Trophoblast cell (in vitro differentiated cells and primary cell): ENCODE data around the gene HYCC1. TPM values are rescaled to one million over a fixed set of nuclear protein-coding genes. Genes with fewer than 3 reads are reported as not detected.
A peak's percentile ranks its signal among the peaks of the same experiment; 100 is the strongest.

Experiments used
- DNase-seq, 2 donors: peaks; one replicate each; pipeline ENCODE4 v3.0.0-alpha.2; 2016
- H2AFZ ChIP-seq: 2 replicates; pipeline ENCODE4 v1.6.1; 2013; ENCODE audit warnings: low read length, moderate library complexity, mild to moderate bottlenecking; ENCODE audit not compliant: insufficient read depth, poor library complexity
- H2AK5ac ChIP-seq: 2 replicates; pipeline ENCODE4 v1.6.1; 2013; ENCODE audit warnings: mild to moderate bottlenecking, low read length
- H2BK120ac ChIP-seq: 2 replicates; pipeline ENCODE4 v1.6.1; 2013; ENCODE audit warnings: low read length, mild to moderate bottlenecking, moderate library complexity; ENCODE audit not compliant: insufficient read depth, poor library complexity
- H2BK12ac ChIP-seq: 2 replicates; pipeline ENCODE4 v1.6.1; 2013; ENCODE audit warnings: mild to moderate bottlenecking, low read length, moderate library complexity
- H2BK5ac ChIP-seq: 2 replicates; pipeline ENCODE4 v1.6.1; 2013; ENCODE audit warnings: low read length, low read depth, moderate library complexity, mild to moderate bottlenecking; ENCODE audit not compliant: poor library complexity
- H3K14ac ChIP-seq: 2 replicates; pipeline ENCODE4 v1.6.1; 2013; ENCODE audit warnings: mild to moderate bottlenecking, low read length
- H3K18ac ChIP-seq: 2 replicates; pipeline ENCODE4 v1.6.1; 2013; ENCODE audit warnings: mild to moderate bottlenecking, low read length
- H3K23ac ChIP-seq: 2 replicates; pipeline ENCODE4 v1.6.1; 2013; ENCODE audit warnings: low read length
- H3K27ac ChIP-seq: 2 replicates; pipeline ENCODE4 v1.5.1; 2013; ENCODE audit warnings: low read depth, mild to moderate bottlenecking, inconsistent platforms, low read length, moderate library complexity
- H3K27me3 ChIP-seq: 2 replicates; pipeline ENCODE4 v1.6.1; 2013; ENCODE audit warnings: inconsistent platforms, mild to moderate bottlenecking, low read length, moderate library complexity; ENCODE audit not compliant: insufficient read depth
- H3K36me3 ChIP-seq, 2 experiments: 1 replicate in 1 of 2; 2 replicates in 1 of 2; pipeline ENCODE4 v1.6.1; 2013; ENCODE audit warnings: low read length in 2 of 2, mild to moderate bottlenecking in 2 of 2, moderate library complexity in 1 of 2; ENCODE audit not compliant: insufficient read depth in 2 of 2, control insufficient read depth in 1 of 2
- H3K4ac ChIP-seq: 2 replicates; pipeline ENCODE4 v1.6.1; 2013; ENCODE audit warnings: low read depth, mild to moderate bottlenecking, low read length, moderate library complexity
- H3K4me1 ChIP-seq, 2 experiments: 1 replicate in 1 of 2; 2 replicates in 1 of 2; pipeline ENCODE4 v1.6.1; 2013; ENCODE audit warnings: low read length in 2 of 2, mild to moderate bottlenecking in 2 of 2, moderate library complexity in 1 of 2; ENCODE audit not compliant: insufficient read depth in 2 of 2, control insufficient read depth in 1 of 2
- H3K4me2 ChIP-seq: 2 replicates; pipeline ENCODE4 v1.6.1; 2013; ENCODE audit warnings: inconsistent platforms, mild to moderate bottlenecking, low read length, moderate library complexity
- H3K4me3 ChIP-seq: 2 replicates; pipeline ENCODE4 v1.5.1; 2013; ENCODE audit warnings: mild to moderate bottlenecking, low read depth, low read length, inconsistent platforms
- H3K79me1 ChIP-seq: one replicate; pipeline ENCODE4 v1.6.1; 2013; ENCODE audit warnings: low read length
- H3K79me2 ChIP-seq: 2 replicates; pipeline ENCODE4 v1.6.1; 2013; ENCODE audit warnings: low read length, mild to moderate bottlenecking; ENCODE audit not compliant: control insufficient read depth, insufficient read depth, poor library complexity
- H3K9ac ChIP-seq: 2 replicates; pipeline ENCODE4 v1.6.1; 2013; ENCODE audit warnings: mild to moderate bottlenecking, low read length
- H3K9me3 ChIP-seq: 2 replicates; pipeline ENCODE4 v1.6.1; 2013; ENCODE audit warnings: low read depth, mild to moderate bottlenecking, control low read depth, inconsistent platforms, low read length; ENCODE audit not compliant: insufficient read depth
- H4K12ac ChIP-seq: 2 replicates; pipeline ENCODE4 v1.6.1; 2013; ENCODE audit warnings: low read depth, mild to moderate bottlenecking, low read length, moderate library complexity
- H4K8ac ChIP-seq: 2 replicates; pipeline ENCODE4 v1.6.1; 2013; ENCODE audit warnings: low read depth, mild to moderate bottlenecking, low read length, moderate library complexity
- H4K91ac ChIP-seq: one replicate; pipeline ENCODE4 v1.6.1; 2013; ENCODE audit warnings: low read depth, mild to moderate bottlenecking, low read length, moderate library complexity
- WGBS: extraction: QIAGEN DNeasy Blood & Tissue Kit; methylation state at CpG from one replicate; pipeline ENCODE4 v1.1.7; 2013; ENCODE audit warnings: missing lambda C conversion rate; ENCODE audit not compliant: insufficient read length, insufficient coverage; ENCODE audit errors: extremely low coverage; 5-methylcytosine and 5-hydroxymethylcytosine counted together
- polyA plus RNA-seq: library from polyadenylated mRNA; stranded (reverse); fragments of 200-250 nt; gene quantifications from 2 replicates; pipeline ENCODE4 v1.2.3, GENCODE V29; 2013

The HYCC1 gene
- 24.1 and 25.8 TPM in 2 replicates for polyA plus RNA-seq

- no peaks in the 10 kb centered on the region for H3K27me3 ChIP-seq
- H4K12ac ChIP-seq, result peak within 1 kb of the TSS; percentile 26
- peak within 1 kb of the TSS; percentile 78 for H3K4me2 ChIP-seq
- no peaks in the 10 kb centered on the region for H3K9me3 ChIP-seq
- no peaks in the 10 kb centered on the region for H3K36me3 ChIP-seq
- no peaks in the 10 kb centered on the region for H3K4me1 ChIP-seq
- peak within 1 kb of the TSS; percentile 83 for H2AFZ ChIP-seq
- peak within 1 kb of the TSS; percentile 72 for H3K27ac ChIP-seq
- H3K79me1 ChIP-seq, result peaks cover 5% of the 10 kb centered on the region
- peak within 1 kb of the TSS; percentile 84 for H4K8ac ChIP-seq
- peak within 1 kb of the TSS; percentile 19 for H4K91ac ChIP-seq
- H2BK5ac ChIP-seq, result no peak within 1 kb of the TSS
- no peak within 1 kb of the TSS for H2AK5ac ChIP-seq
- peak; percentile 99 for DNase-seq
- no peak within 1 kb of the TSS for H2BK12ac ChIP-seq
- H3K18ac ChIP-seq, result peak within 1 kb of the TSS; percentile 58
- peak within 1 kb of the TSS; percentile 18 for H3K9ac ChIP-seq
- peak within 1 kb of the TSS; percentile 94 for H3K4me3 ChIP-seq
- WGBS, result no CpG with 5 or more reads among the region's 61 CpGs
- H3K79me2 ChIP-seq, result no peaks in the 10 kb centered on the region
- no peak within 1 kb of the TSS for H3K23ac ChIP-seq
- peak within 1 kb of the TSS; percentile 42 for H3K4ac ChIP-seq
- no peak within 1 kb of the TSS for H3K14ac ChIP-seq
- peak within 1 kb of the TSS; percentile 43 for H2BK120ac ChIP-seq
Observed at GRCh38 chr7:23013715-23014649, at the start of gene HYCC1. Gene HYCC1 (minus strand): TSS chr7:23014130. CDS start chr7:22991111, 23,019 bp downstream.

GRCh38 chr7:23062452-23062851 lies 48.5 kb upstream of the HYCC1 start:
- peak; percentile 43 to 51 for DNase-seq
- H2BK120ac ChIP-seq, result no peak overlapping the region
- H3K27me3 ChIP-seq, result no peaks in the 10 kb centered on the region
- H3K79me2 ChIP-seq, result no peaks in the 10 kb centered on the region
- no peak overlapping the region for H3K9ac ChIP-seq
- H2AFZ ChIP-seq, result no peak overlapping the region
- H4K12ac ChIP-seq, result no peak overlapping the region
- no peak overlapping the region for H2BK5ac ChIP-seq
- no CpG with 5 or more reads among the region's 7 CpGs for WGBS
- H3K27ac ChIP-seq, result no peak overlapping the region
- no peak overlapping the region for H3K18ac ChIP-seq
- no peak overlapping the region for H3K23ac ChIP-seq
- H2BK12ac ChIP-seq, result no peak overlapping the region
- H3K9me3 ChIP-seq, result no peaks in the 10 kb centered on the region
- H4K91ac ChIP-seq, result no peak overlapping the region
- H3K4me3 ChIP-seq, result no peak overlapping the region
- peaks cover 0 to 2% of the 10 kb centered on the region in 2 experiments for H3K4me1 ChIP-seq
- no peak overlapping the region for H3K14ac ChIP-seq
- H4K8ac ChIP-seq, result no peak overlapping the region
- no peaks in the 10 kb centered on the region for H3K79me1 ChIP-seq
- no peak overlapping the region for H3K4ac ChIP-seq
- no peaks in the 10 kb centered on the region for H3K36me3 ChIP-seq
- H2AK5ac ChIP-seq, result no peak overlapping the region
- no peak overlapping the region for H3K4me2 ChIP-seq

- Histone ChIP-seq H3K9me3 (no peaks in the 10 kb centered on the region), H3K18ac (no peak overlapping the region), H3K23ac (no peak overlapping the region), H3K79me2 (no peaks in the 10 kb centered on the region), H3K79me1 (no peaks in the 10 kb centered on the region), H3K27ac (no peak overlapping the region), H3K27me3 (no peaks in the 10 kb centered on the region), H4K91ac (no peak overlapping the region), H3K4me3 (no peak overlapping the region), H3K4ac (no peak overlapping the region), H2BK5ac (no peak overlapping the region), H2AFZ (no peak overlapping the region), H3K4me1 (peaks cover 0 to 2% of the 10 kb centered on the region in 2 experiments), H4K8ac (no peak overlapping the region), H3K36me3 (no peaks in the 10 kb centered on the region), H2BK12ac (no peak overlapping the region), H3K14ac (no peak overlapping the region), H2BK120ac (no peak overlapping the region), H2AK5ac (no peak overlapping the region), H4K12ac (no peak overlapping the region), H3K9ac (no peak overlapping the region), H3K4me2 (no peak overlapping the region)
- DNase-seq, result no peak
- WGBS, result no CpG with 5 or more reads among the region's 6 CpGs
Observed at GRCh38 chr7:23061327-23061726, 47.4 kb upstream of the HYCC1 start.

DNA sequence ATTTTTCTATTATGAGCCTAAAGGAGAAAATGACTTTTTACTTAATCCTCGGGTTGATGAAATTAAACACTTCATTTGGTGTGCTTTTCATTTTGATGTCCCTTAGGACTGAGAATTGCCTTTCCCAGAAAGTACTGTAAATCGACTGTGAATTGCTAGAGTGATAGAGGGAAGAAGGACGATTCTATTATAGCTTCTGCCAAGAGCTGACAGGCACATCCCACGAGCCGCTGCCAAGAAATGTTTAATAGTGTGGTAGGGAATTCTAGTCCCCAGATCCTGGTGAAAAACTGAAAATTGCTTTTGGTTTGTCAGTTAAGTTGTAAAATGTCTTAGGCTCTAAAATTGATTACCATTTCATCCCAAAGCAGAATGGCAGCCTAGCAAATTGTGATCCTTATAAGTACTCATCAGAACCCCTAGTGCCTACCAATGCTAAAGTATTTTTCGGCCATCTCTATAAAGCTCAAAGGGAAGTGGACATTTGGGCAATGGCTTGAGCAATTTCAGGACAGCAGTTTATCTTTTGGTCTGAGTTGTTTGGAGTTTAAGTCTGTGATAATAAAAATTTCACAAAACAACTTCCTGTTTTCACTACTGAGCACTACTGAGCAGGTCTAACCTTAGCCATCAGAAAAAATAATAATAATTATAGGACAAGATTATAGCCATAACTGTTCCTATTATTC lies 44.6 kb upstream of the HYCC1 start:
- no peaks in the 10 kb centered on the region for H3K79me2 ChIP-seq
- no peaks in the 10 kb centered on the region for H3K9me3 ChIP-seq
- no peak overlapping the region for H2AK5ac ChIP-seq
- H3K9ac ChIP-seq, result no peak overlapping the region
- no peak overlapping the region for H2AFZ ChIP-seq
- H2BK12ac ChIP-seq, result no peak overlapping the region
- no peak overlapping the region for H3K4me3 ChIP-seq
- no peaks in the 10 kb centered on the region for H3K27me3 ChIP-seq
- no peak overlapping the region for H2BK120ac ChIP-seq
- no peak overlapping the region for H3K27ac ChIP-seq
- H3K4me2 ChIP-seq, result no peak overlapping the region
- WGBS, result no CpG with 5 or more reads among the region's 6 CpGs
- H3K4me1 ChIP-seq, result peaks cover 0 to 2% of the 10 kb centered on the region in 2 experiments
- H3K4ac ChIP-seq, result no peak overlapping the region
- no peak overlapping the region for H3K14ac ChIP-seq
- H3K18ac ChIP-seq, result no peak overlapping the region
- no peak overlapping the region for H3K23ac ChIP-seq
- H3K36me3 ChIP-seq, result no peaks in the 10 kb centered on the region
- H2BK5ac ChIP-seq, result no peak overlapping the region
- DNase-seq, result no peak
- H4K91ac ChIP-seq, result no peak overlapping the region
- H3K79me1 ChIP-seq, result no peaks in the 10 kb centered on the region
- H4K12ac ChIP-seq, result no peak overlapping the region
- no peak overlapping the region for H4K8ac ChIP-seq
